Activated naive CD4-positive, alpha-beta T cell treated with anti-CD3 and anti-CD28 coated beads, Interleukin-2, amount 10 ng/mL, durations not matched to agents 7 days and 5 days (primary cell): Measurements from ENCODE around the gene RABL2A.
"Not testable (repeated sequence)": the region's sequence is repeated elsewhere in the genome, so short reads cannot be mapped to it uniquely, and the experiment has no call there.

Experiments used
- CTCF ChIA-PET: fragments of 350-600 bp; sonication (Branson Sonifier 250); formaldehyde crosslinking; loops from one replicate; lab custom pipeline; 2021; ENCODE audit warnings: antibody characterized with exemption; lab: Charles Lee
- DNase-seq: peaks from one replicate; pipeline ENCODE4 v3.0.0-alpha.2; 2020
- H3K27ac Mint-ChIP-seq: one replicate; pipeline ENCODE4 v1.8.0; 2021; ENCODE audit warnings: mild to moderate bottlenecking, moderate library complexity, mixed read lengths
- H3K27me3 Mint-ChIP-seq: one replicate; pipeline ENCODE4 v1.8.0; 2021; ENCODE audit warnings: mild to moderate bottlenecking, mixed read lengths
- H3K36me3 Mint-ChIP-seq: one replicate; pipeline ENCODE4 v1.8.0; 2021; ENCODE audit warnings: mixed read lengths
- H3K4me1 Mint-ChIP-seq: one replicate; pipeline ENCODE4 v1.8.0; 2021; ENCODE audit warnings: mixed read lengths
- H3K4me3 Mint-ChIP-seq: one replicate; pipeline ENCODE4 v1.8.0; 2021; ENCODE audit warnings: mild to moderate bottlenecking, moderate library complexity, mixed read lengths
- H3K9me3 Mint-ChIP-seq: one replicate; pipeline ENCODE4 v1.8.0; 2021; ENCODE audit warnings: mixed read lengths

The RABL2A gene

DNA sequence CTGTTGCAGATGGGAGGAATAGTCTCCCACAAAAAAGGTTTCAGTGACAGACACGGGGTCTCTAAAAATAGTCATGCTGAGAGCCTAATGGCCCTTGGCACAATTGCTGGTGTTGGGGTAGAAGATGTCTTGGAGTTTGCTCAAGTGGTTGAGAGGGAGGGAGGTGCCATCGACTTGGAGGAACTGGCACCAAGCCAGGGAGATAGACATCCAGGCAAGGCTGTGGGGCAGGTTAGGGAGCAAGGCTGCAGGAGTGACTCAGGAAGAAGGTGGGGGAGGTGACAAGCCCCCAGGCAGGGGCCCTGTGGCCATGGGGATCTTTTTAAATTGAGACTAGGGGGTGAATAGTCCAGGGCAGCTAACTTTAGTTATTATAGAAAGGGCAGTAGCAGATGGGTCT lies 27.9 kb upstream of the RABL2A start:
- H3K4me1 Mint-ChIP-seq, H3K9me3 Mint-ChIP-seq, H3K36me3 Mint-ChIP-seq, H3K4me3 Mint-ChIP-seq, CTCF ChIA-PET, H3K27ac Mint-ChIP-seq, DNase-seq, H3K27me3 Mint-ChIP-seq: not testable (repeated sequence)

DNA sequence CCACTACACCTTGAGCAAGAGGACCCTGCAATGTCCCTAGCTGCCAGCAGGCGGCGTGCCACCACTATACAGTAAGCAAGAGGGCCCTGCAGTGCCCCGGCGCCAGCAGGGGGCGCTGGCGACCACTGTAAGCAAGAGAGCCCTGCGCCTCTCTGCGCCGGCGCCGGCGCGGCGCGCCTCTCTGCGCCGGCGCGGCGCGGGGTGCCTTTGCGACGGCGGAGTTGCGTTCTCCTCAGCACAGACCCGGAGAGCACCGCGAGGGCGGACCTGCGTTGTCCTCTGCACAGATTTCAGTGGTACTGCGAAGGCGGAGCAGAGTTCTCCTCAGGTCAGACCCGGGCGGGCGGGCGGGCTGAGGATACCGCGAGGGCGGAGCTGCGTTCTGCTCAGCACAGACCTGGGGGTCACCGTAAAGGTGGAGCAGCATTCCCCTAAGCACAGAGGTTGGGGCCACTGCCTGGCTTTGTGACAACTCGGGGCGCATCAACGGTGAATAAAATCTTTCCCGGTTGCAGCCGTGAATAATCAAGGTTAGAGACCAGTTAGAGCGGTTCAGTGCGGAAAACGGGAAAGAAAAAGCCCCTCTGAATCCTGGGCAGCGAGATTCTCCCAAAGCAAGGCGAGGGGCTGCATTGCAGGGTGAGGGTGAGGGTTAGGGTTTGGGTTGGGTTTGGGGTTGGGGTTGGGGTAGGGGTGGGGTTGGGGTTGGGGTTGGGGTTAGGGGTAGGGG lies 24.9 kb upstream of the RABL2A start:
- H3K4me1 Mint-ChIP-seq, H3K36me3 Mint-ChIP-seq, H3K27me3 Mint-ChIP-seq, H3K27ac Mint-ChIP-seq, CTCF ChIA-PET, H3K4me3 Mint-ChIP-seq, H3K9me3 Mint-ChIP-seq: not testable (repeated sequence)
- DNase-seq, result peak; percentile 72

DNA sequence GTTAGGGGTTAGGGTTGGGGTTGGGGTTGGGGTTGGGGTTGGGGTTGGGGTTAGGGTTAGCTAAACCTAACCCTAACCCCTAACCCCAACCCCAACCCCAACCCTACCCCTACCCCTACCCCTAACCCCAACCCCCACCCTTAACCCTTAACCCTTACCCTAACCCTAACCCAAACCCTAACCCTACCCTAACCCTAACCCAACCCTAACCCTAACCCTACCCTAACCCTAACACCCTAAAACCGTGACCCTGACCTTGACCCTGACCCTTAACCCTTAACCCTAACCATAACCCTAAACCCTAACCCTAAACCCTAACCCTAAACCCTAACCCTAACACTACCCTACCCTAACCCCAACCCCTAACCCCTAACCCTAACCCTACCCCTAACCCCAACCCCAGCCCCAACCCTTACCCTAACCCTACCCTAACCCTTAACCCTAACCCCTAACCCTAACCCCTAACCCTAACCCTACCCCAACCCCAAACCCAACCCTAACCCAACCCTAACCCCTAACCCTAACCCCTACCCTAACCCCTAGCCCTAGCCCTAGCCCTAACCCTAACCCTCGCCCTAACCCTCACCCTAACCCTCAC lies 24.1 kb upstream of the RABL2A start:
- H3K27me3 Mint-ChIP-seq, result peaks cover 5% of the 10 kb centered on the region
- H3K4me3 Mint-ChIP-seq, result peak overlapping the region; percentile 95
- peaks cover 10% of the 10 kb centered on the region for H3K4me1 Mint-ChIP-seq
- no peaks in the 10 kb centered on the region for H3K9me3 Mint-ChIP-seq
- peak overlapping the region; percentile 98 for H3K27ac Mint-ChIP-seq
- peaks cover 2% of the 10 kb centered on the region for H3K36me3 Mint-ChIP-seq
- DNase-seq, result no peak
- CTCF ChIA-PET, result interaction anchor here (1.5 to 2.5 kb wide), 3 partner anchors 97 to 154 kb away, joined by 4 to 27 read pairs (median 7); partner anchors contain the start of gene SLC35F5

DNA sequence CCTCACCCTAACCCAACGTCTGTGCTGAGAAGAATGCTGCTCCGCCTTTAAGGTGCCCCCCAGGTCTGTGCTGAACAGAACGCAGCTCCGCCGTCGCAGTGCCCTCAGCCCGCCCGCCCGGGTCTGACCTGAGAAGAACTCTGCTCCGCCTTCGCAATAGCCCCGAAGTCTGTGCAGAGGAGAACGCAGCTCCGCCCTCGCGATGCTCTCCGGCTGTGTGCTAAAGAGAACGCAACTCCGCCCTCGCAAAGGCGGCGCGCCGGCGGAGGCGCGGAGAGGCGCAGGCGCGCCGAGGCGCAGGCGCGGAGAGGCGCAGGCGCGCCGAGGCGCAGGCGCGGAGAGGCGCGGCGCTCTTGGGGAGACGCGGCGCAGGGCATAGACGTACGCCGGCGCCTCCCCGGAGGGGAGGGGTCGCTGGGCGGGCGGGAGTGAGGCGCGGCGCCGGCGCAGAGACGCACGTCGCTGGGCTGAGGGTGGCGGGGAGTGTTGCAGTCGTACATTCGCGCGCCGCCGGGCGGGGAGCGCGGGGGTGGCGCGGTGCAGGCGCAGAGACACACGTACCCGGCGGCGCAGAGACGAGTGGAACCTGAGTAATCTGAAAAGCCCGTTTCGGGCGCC lies 23.5 kb upstream of the RABL2A start:
- not testable (repeated sequence) for H3K27me3 Mint-ChIP-seq, H3K9me3 Mint-ChIP-seq, H3K4me1 Mint-ChIP-seq, H3K36me3 Mint-ChIP-seq
- DNase-seq, result peak; percentile 89
- peak overlapping the region; percentile 95 for H3K4me3 Mint-ChIP-seq
- H3K27ac Mint-ChIP-seq, result peak overlapping the region; percentile 98
- CTCF ChIA-PET, result interaction anchor here (0.9 to 2.5 kb wide), 8 partner anchors 88 to 153 kb away, joined by 3 to 27 read pairs (median 4); partner anchors contain the start of gene SLC35F5

GRCh38 chr2:113604085-113604477 lies 23.0 kb upstream of the RABL2A start:
- DNase-seq, result peak; percentile 95
- not testable (repeated sequence) for H3K9me3 Mint-ChIP-seq, H3K36me3 Mint-ChIP-seq, H3K4me1 Mint-ChIP-seq, H3K27me3 Mint-ChIP-seq
- Mint-ChIP-seq H3K4me3 (peak overlapping the region; percentile 95), H3K27ac (peak overlapping the region; percentile 98)
- CTCF ChIA-PET, result interaction anchor here (0.8 to 2.5 kb wide), 11 partner anchors 19 to 153 kb away, joined by 3 to 27 read pairs (median 3); partner anchors contain the start of gene SLC35F5

GRCh38 chr2:113604661-113605060 lies 22.4 kb upstream of the RABL2A start:
- H3K4me1 Mint-ChIP-seq, DNase-seq, H3K36me3 Mint-ChIP-seq, H3K9me3 Mint-ChIP-seq, H3K27me3 Mint-ChIP-seq: not testable (repeated sequence)
- CTCF ChIA-PET, result interaction anchor here (0.6 to 2.5 kb wide), 11 partner anchors 19 to 171 kb away, joined by 3 to 27 read pairs (median 3); partner anchors contain the start of gene SLC35F5
- Mint-ChIP-seq H3K27ac (peak overlapping the region; percentile 98), H3K4me3 (peak overlapping the region; percentile 95)

DNA sequence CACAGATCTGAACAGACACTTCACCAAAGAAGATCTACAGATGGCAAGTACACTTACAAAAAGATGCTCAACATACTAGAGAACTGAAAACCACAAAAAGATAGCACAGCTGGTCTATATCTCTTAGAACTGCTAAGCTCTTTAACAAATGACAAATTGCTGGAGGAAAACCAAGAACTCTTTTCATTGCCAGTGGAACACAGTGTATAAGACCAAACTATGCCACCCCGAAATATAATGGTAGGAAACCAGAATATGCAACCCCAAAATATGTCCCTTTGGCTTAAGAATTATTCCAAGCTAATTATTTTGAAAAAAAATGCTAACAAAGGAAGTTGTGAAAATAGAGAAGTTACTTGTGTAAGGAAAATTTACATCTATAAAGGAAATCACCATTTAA lies 21.0 kb upstream of the RABL2A start:
- H3K4me1 Mint-ChIP-seq, H3K9me3 Mint-ChIP-seq, H3K27me3 Mint-ChIP-seq, DNase-seq, H3K27ac Mint-ChIP-seq, H3K36me3 Mint-ChIP-seq, H3K4me3 Mint-ChIP-seq, CTCF ChIA-PET: not testable (repeated sequence)

- H3K4me1 Mint-ChIP-seq, H3K27me3 Mint-ChIP-seq, H3K36me3 Mint-ChIP-seq, CTCF ChIA-PET, DNase-seq, H3K4me3 Mint-ChIP-seq, H3K9me3 Mint-ChIP-seq, H3K27ac Mint-ChIP-seq: not testable (repeated sequence)
Observed at GRCh38 chr2:113609822-113610221, 17.2 kb upstream of the RABL2A start.

- H3K36me3 Mint-ChIP-seq, DNase-seq, CTCF ChIA-PET, H3K9me3 Mint-ChIP-seq, H3K27me3 Mint-ChIP-seq, H3K4me1 Mint-ChIP-seq, H3K4me3 Mint-ChIP-seq, H3K27ac Mint-ChIP-seq: not testable (repeated sequence)
Observed at GRCh38 chr2:113621002-113621401, 6.1 kb upstream of the RABL2A start.

- CTCF ChIA-PET, H3K27me3 Mint-ChIP-seq, DNase-seq, H3K36me3 Mint-ChIP-seq, H3K27ac Mint-ChIP-seq, H3K9me3 Mint-ChIP-seq: not testable (repeated sequence)
- Mint-ChIP-seq H3K4me1 (peaks cover 14% of the 10 kb centered on the region), H3K4me3 (peak overlapping the region; percentile 33)
Observed at GRCh38 chr2:113625906-113626305, 1.2 kb upstream of the RABL2A start.

DNA sequence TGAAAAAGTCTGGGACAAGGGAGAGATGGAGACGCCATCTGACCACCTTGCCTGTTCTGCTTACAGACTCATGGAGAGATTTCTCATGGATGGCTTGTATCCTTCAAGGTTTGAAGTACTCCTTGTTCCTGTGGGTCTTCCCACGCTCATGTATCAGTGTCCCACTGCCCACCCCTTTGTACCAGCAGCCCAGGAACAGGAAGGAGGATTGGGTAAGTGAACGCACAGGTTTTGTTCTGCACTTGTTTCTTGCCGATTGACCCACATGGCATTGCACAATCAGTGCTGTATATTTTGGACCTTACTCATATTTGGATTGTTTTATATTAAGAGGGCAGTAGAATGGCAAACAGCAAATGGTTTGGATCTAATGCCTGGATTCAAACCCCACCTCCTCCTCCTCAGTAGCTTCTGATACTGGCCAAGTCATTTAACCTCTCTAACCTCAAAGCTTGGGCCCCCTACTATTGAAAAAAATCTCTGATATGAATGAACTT lies 5.8 kb downstream of the RABL2A start:
- H3K4me3 Mint-ChIP-seq, H3K4me1 Mint-ChIP-seq, CTCF ChIA-PET, H3K27me3 Mint-ChIP-seq, H3K9me3 Mint-ChIP-seq, H3K36me3 Mint-ChIP-seq, H3K27ac Mint-ChIP-seq, DNase-seq: not testable (repeated sequence)

- H3K4me3 Mint-ChIP-seq, H3K27me3 Mint-ChIP-seq, H3K9me3 Mint-ChIP-seq, DNase-seq, H3K4me1 Mint-ChIP-seq, CTCF ChIA-PET, H3K27ac Mint-ChIP-seq, H3K36me3 Mint-ChIP-seq: not testable (repeated sequence)
Observed at GRCh38 chr2:113635358-113635757, 8.3 kb downstream of the RABL2A start.

DNA sequence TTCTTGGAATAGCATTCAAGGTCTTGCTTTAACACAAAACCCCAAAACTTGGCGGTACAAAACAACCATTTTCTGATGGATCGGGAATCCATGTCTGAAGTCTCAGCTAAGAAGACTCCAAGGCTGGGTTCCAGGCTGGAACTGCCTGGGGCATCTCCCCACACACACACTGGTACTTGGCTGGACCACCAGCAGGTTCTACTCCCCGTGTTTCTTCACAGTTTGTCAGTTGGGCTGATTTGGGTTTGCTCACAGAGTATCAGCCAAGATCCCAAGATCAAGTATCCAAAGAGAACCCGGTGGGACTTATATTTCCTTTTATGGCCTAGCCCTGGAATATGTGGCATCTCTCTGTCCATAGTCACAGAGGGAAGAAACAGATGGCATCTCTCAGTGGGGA lies 9.2 kb downstream of the RABL2A start:
- H3K36me3 Mint-ChIP-seq, H3K4me3 Mint-ChIP-seq, H3K27ac Mint-ChIP-seq, CTCF ChIA-PET, H3K9me3 Mint-ChIP-seq, H3K4me1 Mint-ChIP-seq, H3K27me3 Mint-ChIP-seq, DNase-seq: not testable (repeated sequence)

DNA sequence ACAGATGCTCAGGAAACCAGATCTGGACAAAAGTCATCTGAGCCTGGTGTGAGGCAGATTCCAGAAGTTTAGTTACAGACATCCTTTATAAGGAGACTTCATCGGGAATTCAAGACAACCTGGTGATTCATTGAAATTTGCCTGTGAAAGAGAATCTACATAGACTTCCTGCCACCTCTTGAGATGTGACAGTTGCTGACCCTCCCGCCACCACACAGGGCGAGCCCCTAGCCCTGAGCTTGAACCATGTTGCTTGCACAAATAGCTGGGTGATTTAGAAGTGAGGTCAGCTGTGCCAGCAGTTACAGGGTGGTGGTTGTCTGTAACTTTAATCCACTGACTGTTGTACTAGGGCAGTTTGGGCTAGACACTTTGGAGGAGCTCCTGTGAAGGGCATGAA lies 11.0 kb downstream of the RABL2A start:
- H3K27ac Mint-ChIP-seq, H3K27me3 Mint-ChIP-seq, H3K4me3 Mint-ChIP-seq, H3K36me3 Mint-ChIP-seq, DNase-seq, H3K4me1 Mint-ChIP-seq, CTCF ChIA-PET, H3K9me3 Mint-ChIP-seq: not testable (repeated sequence)

- H3K36me3 Mint-ChIP-seq, CTCF ChIA-PET, H3K27ac Mint-ChIP-seq, H3K4me1 Mint-ChIP-seq, H3K27me3 Mint-ChIP-seq, H3K9me3 Mint-ChIP-seq, DNase-seq, H3K4me3 Mint-ChIP-seq: not testable (repeated sequence)
Observed at GRCh38 chr2:113646217-113646616, 19.2 kb downstream of the RABL2A start.
